ENCODE results near the gene DOCK7. TPM values are rescaled to one million over a fixed set of nuclear protein-coding genes. Genes with fewer than 3 reads are reported as not detected.

The DOCK7 gene
- total and polyA plus RNA-seq, 4 donors = 5.6 to 35.1 (median 21.7) TPM

GRCh38 chr1:62530516-62531154 is 157.6 kb downstream of the DOCK7 start:
- TF ChIP-seq RAD21 (IDR thresholded peaks at IDR 0.05) = peak; percentile 94 to 96
- no peak for TF ChIP-seq EGR1 (IDR thresholded peaks at IDR 0.05; ENCODE audit: low read depth in 2 of 2)
- peak; percentile 89 for TF ChIP-seq CTCF (IDR thresholded peaks at IDR 0.05; ENCODE audit: low read depth, low read length, missing input control)
- Histone ChIP-seq H3K36me3 (ENCODE audit: control insufficient read depth in 4 of 4, insufficient read depth in 3 of 4, low read depth in 1 of 4, low read length in 3 of 4) (peaks cover 0 to 3% (median 2%) of the 10 kb centered on the region in 4 donors), H3K4me3 (ENCODE audit: low read depth in 1 of 3, low read length in 3 of 3) (no peak overlapping the region), H3K9ac (ENCODE audit: low read depth in 1 of 2, low read length in 2 of 2) (no peak overlapping the region), H3K27me3 (ENCODE audit: control insufficient read depth in 4 of 4, insufficient read depth in 4 of 4, low read length in 3 of 4) (no peaks in the 10 kb centered on the region), H3K9me3 (ENCODE audit: control insufficient read depth in 4 of 4, low read length in 3 of 4) (no peaks in the 10 kb centered on the region), H3K4me1 (ENCODE audit: control insufficient read depth in 4 of 4, insufficient read depth in 4 of 4, low read length in 3 of 4) (peaks cover 0 to 17% (median 13%) of the 10 kb centered on the region in 4 donors), H3K27ac (ENCODE audit: low read depth in 1 of 2, low read length in 2 of 2) (no peak overlapping the region)
- peak; percentile 64 for DNase-seq (ENCODE audit: low spot score)
- WGBS = 40% methylated on average over 6 of the region's 6 CpGs

- TF ChIP-seq FOXA1 (IDR thresholded peaks at IDR 0.05) (no peak), RXRA (IDR thresholded peaks at IDR 0.05) (peak in 1 of 2 donors; percentile 57), SP1 (IDR thresholded peaks at IDR 0.05) (no peak), ZBTB33 (IDR thresholded peaks at IDR 0.05) (peak; percentile 35), HNF4G (IDR thresholded peaks at IDR 0.05) (no peak), EGR1 (IDR thresholded peaks at IDR 0.05; ENCODE audit: low read depth in 2 of 2) (no peak), JUND (IDR thresholded peaks at IDR 0.05) (peak in 1 of 2 donors; percentile 36), FOXA2 (IDR thresholded peaks at IDR 0.05) (no peak), GABPA (IDR thresholded peaks at IDR 0.05 in 1 of 2, conservative IDR thresholded peaks at IDR 0.05 in 1 of 2) (no peak), NR2F2 (IDR thresholded peaks at IDR 0.05) (no peak), HNF4A (conservative IDR thresholded peaks at IDR 0.05) (peak; percentile 34 to 67), REST (IDR thresholded peaks at IDR 0.05) (no peak), RAD21 (IDR thresholded peaks at IDR 0.05) (peak in 1 of 2 donors; percentile 3), MAX (IDR thresholded peaks at IDR 0.05) (no peak), YY1 (IDR thresholded peaks at IDR 0.05) (peak; percentile 94), CTCF (IDR thresholded peaks at IDR 0.05; ENCODE audit: low read depth, low read length, missing input control) (no peak), ATF3 (IDR thresholded peaks at IDR 0.05) (no peak), TAF1 (conservative IDR thresholded peaks at IDR 0.05) (no peak)
- Histone ChIP-seq H3K27ac (ENCODE audit: low read depth in 1 of 2, low read length in 2 of 2) (peak overlapping the region in 1 of 2 donors; percentile 41), H3K4me1 (ENCODE audit: control insufficient read depth in 4 of 4, insufficient read depth in 4 of 4, low read length in 3 of 4) (peaks cover 2 to 20% (median 13%) of the 10 kb centered on the region in 4 donors), H3K4me3 (ENCODE audit: low read depth in 1 of 3, low read length in 3 of 3) (no peak overlapping the region), H3K27me3 (ENCODE audit: control insufficient read depth in 4 of 4, insufficient read depth in 4 of 4, low read length in 3 of 4) (no peaks in the 10 kb centered on the region), H3K9me3 (ENCODE audit: control insufficient read depth in 4 of 4, low read length in 3 of 4) (no peaks in the 10 kb centered on the region), H3K9ac (ENCODE audit: low read depth in 1 of 2, low read length in 2 of 2) (no peak overlapping the region), H3K36me3 (ENCODE audit: control insufficient read depth in 4 of 4, insufficient read depth in 3 of 4, low read depth in 1 of 4, low read length in 3 of 4) (peaks cover 0 to 2% (median under 1%) of the 10 kb centered on the region in 4 donors)
- DNase-seq (ENCODE audit: low spot score) = no peak
- WGBS = 30% methylated on average over 4 of the region's 4 CpGs
Observed at GRCh38 chr1:62529227-62529626, 159.0 kb downstream of the DOCK7 start.

Measured in liver (tissue), 9 donors.